ENCODE data around the gene DBF4. TPM values are rescaled to one million over a fixed set of nuclear protein-coding genes. Genes with fewer than 3 reads are reported as not detected.
A peak's percentile ranks its signal among the peaks of the same experiment; 100 is the strongest.

DBF4 gene
- total and polyA plus RNA-seq, 9 of the 15 experiments (the other 6 are each of a cell fraction or from before 2014, with no cell fraction given), result 37.8 to 145 (median 104) TPM

DNA sequence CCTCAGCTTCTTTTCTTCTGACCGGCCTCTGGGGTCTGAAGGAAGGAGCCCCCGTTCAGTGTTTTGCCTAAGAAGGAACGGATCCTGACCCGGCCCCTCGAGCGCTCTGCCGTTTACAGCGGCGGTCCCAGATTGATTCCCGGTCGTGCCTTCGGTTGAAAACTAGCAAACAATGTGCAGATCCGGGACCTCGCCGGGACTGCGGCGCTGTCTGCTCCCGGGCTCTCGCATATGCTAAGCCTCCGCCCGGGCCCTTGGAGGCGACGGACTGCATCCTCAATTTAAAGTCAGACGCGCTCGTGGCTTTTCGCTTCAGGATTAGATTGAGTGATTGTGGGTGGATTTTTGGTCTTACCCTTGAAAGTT, 559 bp downstream of the DBF4 start (continued):
- TF ChIP-seq SMARCE1 (IDR thresholded peaks at IDR 0.05), result 0 out of 2 replicates have a peak, but pooled peaks have one; percentile 37
- TF ChIP-seq HDAC3 (IDR thresholded peaks at IDR 0.05; ENCODE audit: borderline replicate concordance, partially characterized antibody), result peak; percentile 32
- TF ChIP-seq, protein P1, sequence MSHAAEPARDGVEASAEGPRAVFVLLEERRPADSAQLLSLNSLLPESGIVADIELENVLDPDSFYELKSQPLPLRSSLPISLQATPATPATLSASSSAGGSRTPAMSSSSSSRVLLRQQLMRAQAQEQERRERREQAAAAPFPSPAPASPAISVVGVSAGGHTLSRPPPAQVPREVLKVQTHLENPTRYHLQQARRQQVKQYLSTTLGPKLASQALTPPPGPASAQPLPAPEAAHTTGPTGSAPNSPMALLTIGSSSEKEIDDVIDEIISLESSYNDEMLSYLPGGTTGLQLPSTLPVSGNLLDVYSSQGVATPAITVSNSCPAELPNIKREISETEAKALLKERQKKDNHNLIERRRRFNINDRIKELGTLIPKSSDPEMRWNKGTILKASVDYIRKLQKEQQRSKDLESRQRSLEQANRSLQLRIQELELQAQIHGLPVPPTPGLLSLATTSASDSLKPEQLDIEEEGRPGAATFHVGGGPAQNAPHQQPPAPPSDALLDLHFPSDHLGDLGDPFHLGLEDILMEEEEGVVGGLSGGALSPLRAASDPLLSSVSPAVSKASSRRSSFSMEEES (CRISPR knock-in tag; IDR thresholded peaks at IDR 0.05), result no peak
- TF ChIP-seq E2F6 (IDR thresholded peaks at IDR 0.05; ENCODE audit: borderline replicate concordance in 1 of 2, extremely low read depth in 1 of 2, insufficient read depth in 1 of 2, insufficient read length in 1 of 2, low read depth in 1 of 2, low read length in 1 of 2, poor library complexity in 1 of 2, severe bottlenecking in 1 of 2), result peak in 1 of 2 experiments; percentile 84
- TF ChIP-seq ZZZ3 (IDR thresholded peaks at IDR 0.05), result 0 out of 2 replicates have a peak, but pooled peaks have one; percentile 24
- TF ChIP-seq REST (IDR thresholded peaks at IDR 0.05; ENCODE audit: borderline replicate concordance), result no peak
- TF ChIP-seq REST (CRISPR knock-in tag; IDR thresholded peaks at IDR 0.05; ENCODE audit: low read depth), result 0 out of 2 replicates have a peak, but pooled peaks have one; percentile 11
- TF ChIP-seq, protein P2, sequence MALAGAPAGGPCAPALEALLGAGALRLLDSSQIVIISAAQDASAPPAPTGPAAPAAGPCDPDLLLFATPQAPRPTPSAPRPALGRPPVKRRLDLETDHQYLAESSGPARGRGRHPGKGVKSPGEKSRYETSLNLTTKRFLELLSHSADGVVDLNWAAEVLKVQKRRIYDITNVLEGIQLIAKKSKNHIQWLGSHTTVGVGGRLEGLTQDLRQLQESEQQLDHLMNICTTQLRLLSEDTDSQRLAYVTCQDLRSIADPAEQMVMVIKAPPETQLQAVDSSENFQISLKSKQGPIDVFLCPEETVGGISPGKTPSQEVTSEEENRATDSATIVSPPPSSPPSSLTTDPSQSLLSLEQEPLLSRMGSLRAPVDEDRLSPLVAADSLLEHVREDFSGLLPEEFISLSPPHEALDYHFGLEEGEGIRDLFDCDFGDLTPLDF (CRISPR knock-in tag; IDR thresholded peaks at IDR 0.05), result 0 out of 2 replicates have a peak, but pooled peaks have one; percentile 21
- no peak for TF ChIP-seq PRPF4 (IDR thresholded peaks at IDR 0.05; ENCODE audit: insufficient read depth, low read depth, low read length, poor library complexity, severe bottlenecking)
- TF ChIP-seq, protein P3, sequence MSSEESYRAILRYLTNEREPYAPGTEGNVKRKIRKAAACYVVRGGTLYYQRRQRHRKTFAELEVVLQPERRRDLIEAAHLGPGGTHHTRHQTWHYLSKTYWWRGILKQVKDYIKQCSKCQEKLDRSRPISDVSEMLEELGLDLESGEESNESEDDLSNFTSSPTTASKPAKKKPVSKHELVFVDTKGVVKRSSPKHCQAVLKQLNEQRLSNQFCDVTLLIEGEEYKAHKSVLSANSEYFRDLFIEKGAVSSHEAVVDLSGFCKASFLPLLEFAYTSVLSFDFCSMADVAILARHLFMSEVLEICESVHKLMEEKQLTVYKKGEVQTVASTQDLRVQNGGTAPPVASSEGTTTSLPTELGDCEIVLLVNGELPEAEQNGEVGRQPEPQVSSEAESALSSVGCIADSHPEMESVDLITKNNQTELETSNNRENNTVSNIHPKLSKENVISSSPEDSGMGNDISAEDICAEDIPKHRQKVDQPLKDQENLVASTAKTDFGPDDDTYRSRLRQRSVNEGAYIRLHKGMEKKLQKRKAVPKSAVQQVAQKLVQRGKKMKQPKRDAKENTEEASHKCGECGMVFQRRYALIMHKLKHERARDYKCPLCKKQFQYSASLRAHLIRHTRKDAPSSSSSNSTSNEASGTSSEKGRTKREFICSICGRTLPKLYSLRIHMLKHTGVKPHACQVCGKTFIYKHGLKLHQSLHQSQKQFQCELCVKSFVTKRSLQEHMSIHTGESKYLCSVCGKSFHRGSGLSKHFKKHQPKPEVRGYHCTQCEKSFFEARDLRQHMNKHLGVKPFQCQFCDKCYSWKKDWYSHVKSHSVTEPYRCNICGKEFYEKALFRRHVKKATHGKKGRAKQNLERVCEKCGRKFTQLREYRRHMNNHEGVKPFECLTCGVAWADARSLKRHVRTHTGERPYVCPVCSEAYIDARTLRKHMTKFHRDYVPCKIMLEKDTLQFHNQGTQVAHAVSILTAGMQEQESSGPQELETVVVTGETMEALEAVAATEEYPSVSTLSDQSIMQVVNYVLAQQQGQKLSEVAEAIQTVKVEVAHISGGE (CRISPR knock-in tag; IDR thresholded peaks at IDR 0.05), result peak; percentile 47 to 95 (median 69); a peak in 4 of 6 replicates

Data from K562 (cell line).